Measurements from ENCODE around the gene SLC22A31. TPM values are rescaled to one million over a fixed set of nuclear protein-coding genes. Genes with fewer than 3 reads are reported as not detected.

Gene SLC22A31
- total and polyA plus RNA-seq, 12 donors, result 0.20 to 0.36 TPM; not detected in 10

- no peaks in the 10 kb centered on the region for H3K36me3 ChIP-seq
- peaks cover 0 to 2% (median 0%) of the 10 kb centered on the region in 9 donors for H3K4me1 ChIP-seq
- no peaks in the 10 kb centered on the region for H3K9me3 ChIP-seq
- intact Hi-C loops (cut with DNase I), result loop anchor here in 1 of 10 donors (10.0 kb wide), 1 partner anchor 362 kb away; the partner anchor contains the start of gene APRT
- TF ChIP-seq, protein P1, sequence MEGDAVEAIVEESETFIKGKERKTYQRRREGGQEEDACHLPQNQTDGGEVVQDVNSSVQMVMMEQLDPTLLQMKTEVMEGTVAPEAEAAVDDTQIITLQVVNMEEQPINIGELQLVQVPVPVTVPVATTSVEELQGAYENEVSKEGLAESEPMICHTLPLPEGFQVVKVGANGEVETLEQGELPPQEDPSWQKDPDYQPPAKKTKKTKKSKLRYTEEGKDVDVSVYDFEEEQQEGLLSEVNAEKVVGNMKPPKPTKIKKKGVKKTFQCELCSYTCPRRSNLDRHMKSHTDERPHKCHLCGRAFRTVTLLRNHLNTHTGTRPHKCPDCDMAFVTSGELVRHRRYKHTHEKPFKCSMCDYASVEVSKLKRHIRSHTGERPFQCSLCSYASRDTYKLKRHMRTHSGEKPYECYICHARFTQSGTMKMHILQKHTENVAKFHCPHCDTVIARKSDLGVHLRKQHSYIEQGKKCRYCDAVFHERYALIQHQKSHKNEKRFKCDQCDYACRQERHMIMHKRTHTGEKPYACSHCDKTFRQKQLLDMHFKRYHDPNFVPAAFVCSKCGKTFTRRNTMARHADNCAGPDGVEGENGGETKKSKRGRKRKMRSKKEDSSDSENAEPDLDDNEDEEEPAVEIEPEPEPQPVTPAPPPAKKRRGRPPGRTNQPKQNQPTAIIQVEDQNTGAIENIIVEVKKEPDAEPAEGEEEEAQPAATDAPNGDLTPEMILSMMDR (IDR thresholded peaks at IDR 0.05), result no peak
- no peak for DNase-seq
- H3K27ac ChIP-seq, result no peak overlapping the region
- H3K4me3 ChIP-seq, result no peak overlapping the region
- ATAC-seq, result no peak
- peaks cover 7 to 69% (median 49%) of the 10 kb centered on the region in 7 donors for H3K27me3 ChIP-seq
- WGBS, 2 donors, result 84 to 89% methylated on average over 9 of the region's 9 CpGs
These were observed 23.6 kb downstream of the SLC22A31 start for GRCh38 chr16:89176717-89177116.

DNA sequence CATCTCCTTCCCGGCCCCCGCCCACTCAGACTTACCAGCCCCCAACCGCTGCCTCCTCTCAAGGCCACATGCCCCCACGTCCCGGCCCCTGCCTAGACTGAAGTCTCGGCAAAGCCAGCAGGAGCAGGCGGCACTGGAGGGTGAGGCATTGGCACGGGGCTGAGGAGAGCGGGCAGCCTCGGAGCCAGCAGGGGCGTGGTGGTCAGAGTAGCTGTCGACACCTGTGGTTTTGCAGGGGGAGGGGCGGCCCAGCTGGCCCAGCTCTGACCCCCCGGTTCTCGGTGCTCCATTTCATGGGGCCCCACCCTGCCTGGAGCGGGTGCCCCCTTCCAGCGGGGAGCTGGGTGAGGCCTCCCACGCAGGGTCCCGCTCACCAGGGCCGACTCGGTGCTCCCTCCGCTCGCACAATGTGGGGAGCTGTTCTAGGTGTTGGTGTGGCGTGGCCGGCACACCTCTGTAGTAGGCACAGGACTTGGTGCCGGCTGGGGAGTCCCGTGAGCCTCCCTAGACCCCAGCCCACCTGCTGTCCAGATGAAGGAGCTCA lies 24.1 kb downstream of the SLC22A31 start:
- WGBS, 2 donors, result 81 to 83% methylated on average over 27 of the region's 27 CpGs

GRCh38 chr16:89175280-89176146 lies 24.8 kb downstream of the SLC22A31 start:
- Histone ChIP-seq H3K36me3 (no peaks in the 10 kb centered on the region), H3K4me1 (peaks cover 0 to 14% (median 8%) of the 10 kb centered on the region in 9 donors), H3K27me3 (peaks cover 7 to 68% (median 52%) of the 10 kb centered on the region in 7 donors), H3K9me3 (no peaks in the 10 kb centered on the region), H3K27ac (no peak overlapping the region), H3K4me3 (no peak overlapping the region)
- 57 to 63% methylated on average over 20 of the region's 20 CpGs for WGBS, 2 donors
- no peak for DNase-seq
- TF ChIP-seq, protein P1 (IDR thresholded peaks at IDR 0.05), result no peak
- intact Hi-C loops (cut with DNase I), result loop anchor here in 1 of 10 donors (10.0 kb wide), 1 partner anchor 361 kb away; the partner anchor contains the start of gene APRT
- ATAC-seq, result no peak

More for the DNA sequence above, 24.1 kb downstream of the SLC22A31 start:
- intact Hi-C loops (cut with DNase I), result loop anchor here in 1 of 10 donors (10.0 kb wide), 1 partner anchor 361 kb away; the partner anchor contains the start of gene APRT
- Histone ChIP-seq H3K36me3 (no peaks in the 10 kb centered on the region), H3K27me3 (peaks cover 7 to 68% (median 51%) of the 10 kb centered on the region in 7 donors), H3K4me3 (no peak overlapping the region), H3K27ac (no peak overlapping the region), H3K4me1 (peaks cover 0 to 7% (median under 1%) of the 10 kb centered on the region in 9 donors), H3K9me3 (no peaks in the 10 kb centered on the region)
- ATAC-seq (no peak), DNase-seq (no peak)
- TF ChIP-seq, protein P1 (IDR thresholded peaks at IDR 0.05), result no peak

DNA sequence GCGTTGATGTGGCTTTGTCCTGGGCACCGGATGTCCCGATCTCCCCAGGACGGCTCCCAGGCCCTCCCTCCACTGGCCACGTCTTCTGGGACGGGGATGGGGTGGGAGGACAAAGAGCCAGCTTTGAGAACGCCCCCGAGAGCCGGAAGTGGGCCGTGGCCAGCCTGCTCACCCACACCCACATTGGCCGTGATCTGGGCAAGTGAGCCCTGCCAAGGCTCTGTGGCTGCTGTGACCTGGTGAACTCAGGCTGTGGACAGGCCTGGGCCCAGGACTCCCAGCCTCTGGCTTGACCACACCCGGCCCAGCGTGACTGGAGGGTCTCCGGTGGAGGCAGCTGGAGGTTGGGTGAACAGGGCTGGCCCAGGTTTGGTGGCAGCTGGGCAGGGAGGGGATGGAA lies 25.5 kb downstream of the SLC22A31 start:
- Histone ChIP-seq H3K36me3 (no peaks in the 10 kb centered on the region), H3K27me3 (peaks cover 7 to 69% (median 53%) of the 10 kb centered on the region in 7 donors), H3K9me3 (no peaks in the 10 kb centered on the region), H3K27ac (no peak overlapping the region), H3K4me3 (no peak overlapping the region), H3K4me1 (peaks cover 0 to 16% (median 9%) of the 10 kb centered on the region in 9 donors)
- intact Hi-C loops (cut with DNase I), result loop anchor here in 3 of 10 donors (5.0 to 10.0 kb wide), 3 partner anchors 358 to 363 kb away; partner anchors contain the start of gene APRT (in 2 of the 3)
- 76 to 84% methylated on average over 14 of the region's 14 CpGs for WGBS, 2 donors
- DNase-seq (no peak), ATAC-seq (no peak)
- TF ChIP-seq, protein P1 (IDR thresholded peaks at IDR 0.05), result no peak
